CD1c-positive myeloid dendritic cell (primary cell): ENCODE measurements around the gene PCSK2.

Experiments used
- DNase-seq: peaks from one replicate; pipeline ENCODE4 v3.0.0-alpha.2; 2016; ENCODE audit errors: extremely low spot score

Gene PCSK2

DNA sequence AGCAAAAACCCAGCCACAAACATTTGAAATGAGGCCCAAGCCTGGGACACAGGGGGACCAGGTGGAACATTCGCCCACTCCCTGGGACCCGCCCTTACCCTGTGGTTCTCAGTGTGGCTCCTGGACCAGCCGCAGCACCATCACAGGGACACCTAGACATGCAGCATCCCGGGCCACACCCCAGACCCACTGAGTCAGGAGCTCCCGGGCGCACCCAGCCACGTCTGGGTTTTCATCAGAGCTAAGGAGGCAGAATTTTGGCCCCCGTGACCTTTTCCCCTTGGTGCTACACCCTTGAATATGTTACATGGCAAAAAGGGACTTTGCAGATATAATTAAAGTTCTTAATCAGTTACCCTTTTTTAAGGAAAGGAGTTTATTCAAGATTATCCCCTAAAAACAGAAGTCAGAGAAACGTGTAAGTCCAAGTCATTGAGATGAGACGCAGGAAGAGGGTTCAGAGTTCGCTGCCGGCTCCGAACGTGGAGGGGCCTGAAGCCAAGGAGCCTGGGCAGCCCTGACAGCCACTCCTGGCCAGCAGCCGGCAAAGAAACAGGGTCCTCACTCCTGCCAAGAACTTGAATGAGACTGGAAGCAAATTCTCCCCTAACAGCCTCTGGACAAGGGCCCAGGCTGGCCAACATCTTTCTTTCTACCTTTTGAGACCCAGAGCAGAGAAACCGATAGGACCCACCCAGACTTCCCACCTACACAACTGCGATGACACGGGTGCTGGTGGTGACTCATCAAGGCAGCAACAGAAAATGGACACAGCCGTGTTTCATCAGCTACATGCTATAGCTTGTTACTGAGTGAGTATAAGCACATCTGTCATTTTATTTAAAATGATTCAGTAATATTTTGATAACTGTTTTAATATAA is 279.0 kb downstream of the PCSK2 start:
- peak; percentile 41 for DNase-seq

DNA sequence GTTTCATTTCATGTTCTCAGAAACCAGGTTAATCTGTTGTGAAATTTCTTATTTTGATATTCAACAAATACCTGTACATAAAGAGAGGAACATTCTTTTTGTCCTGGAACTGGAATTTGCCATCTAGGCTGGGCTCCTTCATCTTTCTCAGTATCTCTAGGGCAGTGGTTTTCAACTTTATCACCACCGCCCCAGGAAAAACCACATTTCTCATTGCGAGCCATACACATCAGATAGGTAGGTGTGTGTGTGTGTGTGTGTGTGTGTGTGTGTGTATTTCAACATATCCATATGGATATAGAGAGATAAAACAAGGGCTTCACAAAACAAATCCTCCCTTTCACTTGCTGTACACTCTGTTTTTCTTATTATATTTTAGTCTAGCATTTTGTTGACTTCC is 280.2 kb downstream of the PCSK2 start:
- DNase-seq, result no peak

DNA sequence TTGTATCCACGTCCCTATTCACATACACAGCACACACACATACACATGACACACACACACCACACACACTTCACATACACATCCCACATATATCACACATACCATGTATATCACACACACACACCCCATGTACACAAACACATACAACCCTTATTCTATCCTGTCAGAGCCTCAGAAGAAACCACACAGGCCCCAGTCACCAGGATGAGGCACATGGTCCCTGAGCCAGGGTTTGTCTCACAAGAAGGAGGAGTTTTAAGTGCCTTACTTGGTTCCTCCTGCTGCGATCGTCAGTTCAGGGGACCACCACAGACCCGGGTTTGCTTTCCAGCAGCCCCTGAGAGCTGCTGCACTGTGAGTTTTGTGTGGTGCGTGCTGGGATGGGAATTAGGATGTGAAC is 280.7 kb downstream of the PCSK2 start:
- no peak for DNase-seq

DNA sequence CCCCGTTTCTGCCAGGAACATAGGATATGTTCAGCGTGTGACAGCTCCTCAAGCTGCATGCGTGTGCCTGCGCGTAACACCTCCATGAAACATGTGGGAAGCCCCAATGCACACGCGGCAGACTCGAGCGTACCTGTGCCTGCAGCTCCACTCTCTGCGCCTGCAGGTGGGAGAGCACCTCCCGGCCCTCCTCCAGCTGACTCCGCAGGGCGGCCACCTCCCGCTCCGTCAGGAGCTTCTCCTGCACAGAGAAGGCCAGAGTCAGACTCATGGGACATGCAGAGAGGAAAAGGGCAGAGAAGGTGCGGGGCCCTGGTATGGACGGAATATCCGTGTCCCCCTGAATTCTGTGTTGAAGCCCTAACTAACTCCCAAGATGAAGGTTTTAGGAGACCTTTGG is 281.9 kb downstream of the PCSK2 start:
- DNase-seq, result no peak

DNA sequence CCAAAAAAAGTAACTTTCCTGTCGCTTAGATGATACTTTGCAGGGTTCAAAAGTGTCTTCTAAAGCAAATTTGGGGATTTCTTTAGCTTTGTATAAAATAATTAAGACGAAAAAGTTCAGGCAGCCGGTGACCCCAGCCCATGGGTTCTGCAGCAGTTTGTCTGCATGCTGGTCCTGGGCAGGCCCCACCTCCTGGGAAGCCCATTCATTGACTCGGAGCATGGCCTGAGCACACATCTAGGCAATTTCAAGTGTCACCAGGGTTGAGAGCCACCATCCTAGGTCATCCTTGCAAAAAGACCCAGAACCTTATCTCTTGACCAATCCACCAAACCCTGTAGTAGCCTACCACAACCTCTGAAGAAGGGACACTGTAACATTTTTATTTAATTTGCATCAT is 283.7 kb downstream of the PCSK2 start:
- no peak for DNase-seq

DNA sequence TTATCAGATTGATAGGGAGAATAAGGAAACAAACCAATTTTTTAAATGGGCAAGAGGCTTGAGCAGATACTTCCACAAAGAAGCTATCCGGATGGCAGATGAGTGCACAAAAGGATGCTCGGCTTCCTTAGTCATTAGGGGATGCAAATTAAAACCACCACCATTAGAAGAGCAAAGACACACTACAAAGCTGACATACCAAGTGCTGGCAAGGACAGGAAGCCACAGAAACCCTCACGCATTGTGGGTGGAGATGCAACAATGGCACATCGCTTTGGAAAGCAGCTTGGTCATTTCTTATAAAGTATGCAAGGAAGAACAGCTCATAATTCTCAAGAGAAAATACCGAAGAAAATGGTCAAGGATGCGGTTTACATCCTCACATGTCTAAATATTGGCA is 284.6 kb downstream of the PCSK2 start:
- DNase-seq, result no peak

DNA sequence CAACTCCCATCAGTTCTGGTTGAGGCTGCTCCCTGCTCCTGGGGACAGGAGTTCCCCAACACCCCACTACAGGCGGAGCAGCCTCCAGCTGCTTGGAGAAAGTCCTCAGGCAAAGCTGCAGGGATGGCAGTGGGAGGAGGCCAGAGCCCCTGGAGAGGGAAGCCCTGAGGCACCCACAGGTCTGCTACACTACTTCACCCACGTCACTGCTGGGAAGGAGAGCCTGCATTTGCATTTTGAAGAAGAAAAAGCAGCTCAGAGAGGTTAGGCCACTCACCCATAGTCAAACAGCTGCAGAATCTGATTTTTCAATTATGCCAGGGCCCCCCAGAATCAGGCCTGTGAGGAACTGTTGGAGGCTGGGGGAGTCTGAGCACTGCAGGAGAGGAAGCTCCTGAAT is 287.1 kb downstream of the PCSK2 start:
- DNase-seq, result no peak

DNA sequence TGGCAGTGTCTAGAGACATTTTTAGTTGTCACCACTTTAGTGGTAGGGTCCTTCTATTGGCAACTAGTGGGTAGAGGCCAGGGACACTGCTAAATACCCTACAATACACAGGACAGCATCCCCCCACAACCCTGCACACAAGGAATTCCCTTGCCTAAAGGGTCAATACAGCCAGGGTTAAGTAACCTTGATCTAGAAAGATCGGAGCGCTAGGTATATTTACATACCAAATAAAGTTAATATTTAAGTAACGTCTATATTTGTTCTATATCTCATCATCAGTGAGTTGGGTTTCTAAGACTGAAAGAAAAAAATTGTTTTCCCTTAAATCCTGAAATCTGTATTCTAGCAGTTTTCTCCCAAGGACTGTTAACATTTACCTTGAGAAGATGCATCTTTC is 288.2 kb downstream of the PCSK2 start:
- no peak for DNase-seq

DNA sequence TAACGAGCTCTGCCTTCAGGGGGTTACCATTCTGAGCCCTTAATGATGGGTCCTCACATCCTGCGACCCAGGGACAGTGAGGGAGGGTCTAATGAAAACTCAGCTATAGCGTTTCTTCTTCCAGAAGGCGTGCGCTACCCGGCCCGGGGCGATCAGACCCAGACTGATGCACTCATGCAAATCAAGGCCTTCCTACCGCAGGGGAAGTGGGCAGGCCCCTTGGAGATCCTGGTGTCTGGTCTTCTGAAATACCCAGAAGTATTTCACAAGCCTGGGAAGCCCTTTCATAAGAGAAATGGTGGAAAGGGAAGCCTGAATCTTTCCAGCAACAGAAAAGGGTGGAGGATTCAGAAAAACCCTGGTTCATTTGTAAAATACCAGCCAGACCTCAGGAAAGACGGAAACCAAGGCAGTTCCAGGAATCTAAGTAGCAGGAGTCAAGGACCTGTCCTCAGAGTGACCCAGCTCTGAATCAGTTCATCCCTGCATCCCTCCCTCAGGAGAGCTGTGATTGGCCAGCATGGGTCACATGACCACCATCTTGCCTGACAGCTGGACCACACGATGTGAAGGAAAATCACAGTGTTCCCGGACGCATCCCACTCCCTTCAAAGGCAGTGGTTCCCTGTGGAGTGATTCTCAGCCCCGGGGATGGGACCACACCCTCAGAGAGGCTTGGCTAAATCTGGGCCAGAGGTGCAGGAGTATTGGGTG is 291.7 kb downstream of the PCSK2 start:
- peak; percentile 35 for DNase-seq

DNA sequence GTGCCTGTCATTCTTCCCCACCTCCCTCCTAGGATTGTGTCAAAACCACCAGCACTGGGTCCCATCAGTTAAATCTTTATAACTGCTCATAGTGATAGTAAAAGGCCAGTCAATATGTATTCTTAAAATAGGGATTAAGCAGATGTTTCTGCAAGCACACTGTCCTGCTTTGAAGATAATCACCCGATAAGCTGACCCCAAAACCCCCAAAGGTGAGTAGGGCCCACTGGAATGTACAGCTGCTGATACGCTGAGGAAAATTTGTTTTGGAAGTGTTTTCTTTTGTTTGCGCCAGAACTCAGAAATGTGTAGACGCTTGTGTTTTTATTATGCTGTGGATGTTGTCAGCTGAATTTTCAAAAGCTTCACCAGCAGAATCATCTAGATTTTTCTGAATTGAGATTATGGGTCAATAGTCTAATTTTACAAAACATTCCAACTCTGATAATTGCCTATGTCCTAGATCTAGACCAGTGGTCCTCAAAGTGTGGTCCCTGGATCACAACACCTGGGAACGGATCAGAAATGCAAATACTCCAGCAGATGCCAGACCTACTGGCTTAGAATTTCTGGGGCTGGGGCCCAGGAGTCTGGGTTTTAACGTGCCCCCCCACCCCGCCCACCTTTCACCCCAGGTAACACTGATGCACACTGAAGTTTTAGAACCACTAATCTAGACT is 292.9 kb downstream of the PCSK2 start:
- no peak for DNase-seq

DNA sequence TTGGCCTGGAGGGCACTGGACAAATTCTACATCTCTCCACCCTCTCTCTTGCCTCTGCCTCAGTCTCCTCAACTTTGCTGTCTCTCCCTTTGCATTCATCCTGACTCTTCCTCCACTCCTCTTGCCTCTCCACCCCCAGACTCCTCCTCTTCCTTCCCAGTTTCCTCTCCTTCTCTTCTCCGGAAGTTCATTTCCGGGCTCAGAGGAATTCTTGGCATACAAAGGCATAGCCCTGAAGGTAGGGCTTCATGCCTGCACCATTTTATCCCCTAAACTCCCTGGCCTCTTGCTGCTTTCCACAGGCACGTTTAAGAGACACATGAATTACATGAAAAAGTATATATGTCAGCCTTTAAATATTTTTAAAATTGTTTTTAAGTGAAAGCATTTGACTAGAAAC is 293.7 kb downstream of the PCSK2 start:
- DNase-seq, result no peak

DNA sequence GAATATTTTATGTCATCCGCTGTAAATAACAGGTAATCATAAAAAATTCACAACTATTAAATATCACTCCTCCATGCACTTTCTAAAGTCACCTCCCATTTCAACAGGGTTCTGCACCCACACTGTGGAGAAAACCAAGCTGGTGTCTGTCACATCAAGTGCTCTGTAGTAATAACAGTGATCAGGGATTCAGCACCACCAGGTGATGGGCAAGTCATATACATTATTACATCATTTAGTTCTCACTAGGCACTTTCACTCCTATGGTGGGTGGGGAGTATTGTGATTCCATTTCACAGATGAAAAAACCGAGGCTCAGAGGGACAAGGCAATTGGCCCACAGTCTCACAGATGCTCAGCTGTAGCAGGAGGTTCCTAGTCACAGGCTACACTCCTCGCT is 295.7 kb downstream of the PCSK2 start:
- no peak for DNase-seq

DNA sequence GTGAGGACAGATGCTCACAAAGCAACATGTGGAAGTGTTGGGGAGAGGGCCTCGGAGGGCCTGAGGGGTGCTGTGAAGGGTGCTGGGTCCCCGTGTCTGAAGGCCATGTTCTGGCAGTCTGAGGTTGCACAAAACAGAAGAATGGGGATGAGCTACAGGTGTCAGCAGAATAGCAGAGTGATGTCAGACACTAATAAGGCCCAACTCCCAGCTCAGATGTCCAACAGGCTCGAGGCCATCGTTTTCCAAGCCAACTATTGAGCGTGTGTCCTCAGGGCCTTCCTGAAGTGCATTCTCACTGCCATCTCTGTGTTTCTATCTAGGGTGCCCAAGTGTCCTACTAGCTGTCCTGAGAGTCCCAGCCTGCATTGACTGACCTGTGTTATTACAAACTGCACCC is 296.5 kb downstream of the PCSK2 start:
- DNase-seq, result no peak

DNA sequence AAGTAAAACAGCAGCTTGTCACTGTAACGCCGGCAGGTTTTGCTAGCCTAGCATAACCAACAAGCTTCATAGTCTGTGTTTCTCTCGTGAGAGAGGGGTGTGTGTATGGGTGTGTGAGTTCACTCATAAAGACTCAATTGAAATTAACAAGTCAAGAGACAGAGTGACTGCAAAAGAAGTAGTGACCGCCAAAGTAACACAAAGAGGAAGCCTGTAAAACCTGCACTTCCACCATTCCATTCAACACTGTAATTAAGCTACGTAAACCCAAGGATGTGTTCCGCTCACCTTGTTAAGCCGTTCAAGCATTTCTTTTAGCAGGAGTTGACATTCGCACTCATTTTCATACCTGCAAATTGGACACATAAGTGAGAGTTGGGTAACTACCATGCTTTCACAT is 297.7 kb downstream of the PCSK2 start:
- DNase-seq, result no peak

DNA sequence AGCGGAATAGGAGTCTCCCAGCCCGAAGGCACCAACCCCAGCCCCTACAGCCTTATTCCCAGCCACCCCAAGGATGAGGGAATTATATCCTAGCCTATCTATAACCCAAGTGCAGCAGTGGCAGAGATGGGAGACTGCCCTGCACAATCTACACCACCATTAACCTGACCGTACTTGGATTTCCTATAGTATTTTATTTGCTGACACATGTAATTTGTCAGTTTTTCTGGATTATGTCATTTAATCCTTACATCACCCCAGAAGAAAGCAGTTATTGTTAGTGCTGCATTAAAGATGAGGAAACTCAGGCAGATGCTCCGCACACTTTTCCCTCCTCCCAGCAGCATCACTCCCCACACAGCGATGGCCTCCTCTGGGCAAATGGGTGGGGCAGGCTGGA is 298.3 kb downstream of the PCSK2 start:
- DNase-seq, result no peak

DNA sequence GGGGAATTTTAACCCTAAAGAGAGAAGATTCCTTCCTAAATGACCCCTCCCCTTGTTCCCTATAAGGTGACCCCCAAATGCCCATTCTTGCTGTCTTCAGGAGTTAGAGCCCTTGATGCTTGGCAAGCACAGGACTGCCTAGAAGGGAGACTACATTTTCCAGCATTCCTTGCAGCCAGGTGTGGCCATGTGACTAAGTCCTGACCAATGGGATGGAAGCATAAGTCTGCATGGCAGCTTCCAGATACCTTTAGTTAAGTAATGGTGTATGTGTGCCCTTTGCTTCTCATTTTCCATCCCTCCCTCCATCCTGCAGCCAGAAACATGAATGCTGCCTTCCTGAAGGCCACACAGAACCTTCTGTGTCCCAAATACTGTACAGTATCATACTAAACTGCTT is 298.8 kb downstream of the PCSK2 start:
- no peak for DNase-seq

DNA sequence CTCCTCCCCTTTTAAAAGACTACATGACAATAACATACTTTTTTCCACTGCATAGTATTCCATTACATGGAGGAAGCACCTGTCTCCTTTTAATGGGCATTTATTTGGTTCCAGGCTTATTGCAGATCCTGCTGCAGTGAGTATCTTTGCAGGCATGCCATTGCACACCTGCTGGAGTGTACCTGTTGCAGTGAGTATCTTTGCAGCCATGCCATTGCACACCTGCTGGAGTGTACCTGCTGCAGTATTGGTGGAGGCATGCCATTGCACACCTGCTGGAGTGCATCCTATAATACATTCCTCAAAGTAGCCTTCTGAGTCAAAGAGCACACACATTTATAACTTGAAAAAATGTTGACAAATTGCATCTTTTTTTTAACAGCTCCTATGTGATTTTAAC is 302.7 kb downstream of the PCSK2 start:
- DNase-seq, result no peak

DNA sequence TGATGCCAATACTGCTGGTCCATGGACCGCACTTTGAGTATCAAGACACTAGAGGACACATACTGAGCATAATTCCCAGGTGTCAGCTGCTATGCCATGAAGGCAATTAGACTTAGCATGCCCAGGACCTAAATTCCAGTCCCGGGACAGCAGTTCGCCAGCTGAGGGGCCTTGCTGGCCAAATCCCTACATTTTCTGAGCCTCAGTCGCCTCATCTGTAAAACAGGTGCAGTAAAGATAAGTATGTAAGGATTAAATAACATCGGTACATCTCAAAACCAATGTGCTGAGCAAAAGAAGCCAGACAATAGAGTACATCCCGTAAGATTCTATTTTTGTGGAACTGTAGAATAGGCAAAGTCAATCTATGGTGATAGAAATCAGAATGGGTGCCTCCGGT is 303.3 kb downstream of the PCSK2 start:
- no peak for DNase-seq

DNA sequence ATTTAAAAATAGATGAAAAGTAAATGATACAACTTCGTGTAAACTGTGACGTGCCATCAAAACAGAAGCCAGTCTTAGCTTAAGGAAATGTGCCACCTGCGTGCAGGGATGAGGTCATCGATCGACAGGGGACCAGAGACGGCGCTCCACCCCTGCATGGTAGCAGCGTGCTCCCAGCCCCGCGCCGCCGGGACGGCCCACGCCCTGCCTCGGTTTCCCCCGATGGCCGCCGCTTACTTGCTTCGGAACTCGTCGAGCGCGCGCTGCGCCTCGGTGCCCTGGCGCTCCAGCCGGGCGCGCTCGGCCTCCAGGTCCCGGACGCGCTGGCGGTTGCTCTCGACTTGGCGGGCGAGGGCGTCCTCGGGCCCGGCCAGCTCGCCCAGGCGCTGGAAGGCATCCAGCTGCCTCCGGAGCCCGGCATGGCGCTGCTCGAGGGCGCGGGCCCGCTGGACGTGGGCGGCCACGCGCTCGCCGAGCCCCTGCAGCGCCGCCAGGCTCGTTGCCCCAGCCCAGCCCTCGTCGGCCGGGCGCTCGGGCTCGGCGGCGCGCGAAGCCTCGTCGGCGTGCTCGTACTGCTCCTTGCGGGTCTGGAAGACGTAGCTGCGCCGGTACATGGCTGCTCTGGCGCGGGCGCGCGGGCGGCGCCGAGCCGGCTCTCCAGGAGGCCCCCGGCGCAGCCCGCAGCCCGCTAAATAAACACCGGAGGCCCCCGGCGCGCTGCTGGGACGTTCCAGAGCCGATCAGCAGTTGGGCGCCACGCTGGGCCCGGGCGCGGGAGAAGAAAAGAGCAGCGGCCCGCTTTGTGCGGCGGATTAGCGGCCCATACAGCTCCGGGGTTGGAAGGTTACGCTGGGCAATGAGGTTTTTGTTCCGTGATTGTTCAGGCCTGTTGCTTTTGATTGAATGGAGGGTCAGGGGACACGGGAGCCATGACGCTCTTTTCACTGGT is 304.1 kb downstream of the PCSK2 start, which contains the start of gene BFSP1:
Gene BFSP1, minus strand, starts transcription at position 664 of the 949 bp plus-strand sequence. Its CDS starts 50 bp downstream, at position 614.
- DNase-seq, result peak; percentile 46

DNA sequence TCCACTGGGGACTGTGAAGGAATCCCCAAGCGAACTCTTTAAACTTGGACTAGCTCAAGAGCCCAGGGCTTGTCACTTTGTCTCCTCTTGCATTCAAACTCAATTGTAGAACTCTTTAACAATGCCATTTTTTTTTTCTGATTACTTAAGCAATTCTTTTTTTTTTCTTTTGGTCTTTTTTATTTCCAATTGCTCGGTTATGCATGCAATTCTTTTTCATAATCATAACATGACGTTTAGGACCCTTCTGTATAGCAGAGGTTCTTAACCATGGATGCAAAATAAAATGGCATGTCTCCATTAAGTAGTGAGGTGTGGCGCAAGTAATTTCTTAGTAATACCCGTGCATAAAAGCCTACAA is 304.8 kb downstream of the PCSK2 start:
- no peak for DNase-seq

DNA sequence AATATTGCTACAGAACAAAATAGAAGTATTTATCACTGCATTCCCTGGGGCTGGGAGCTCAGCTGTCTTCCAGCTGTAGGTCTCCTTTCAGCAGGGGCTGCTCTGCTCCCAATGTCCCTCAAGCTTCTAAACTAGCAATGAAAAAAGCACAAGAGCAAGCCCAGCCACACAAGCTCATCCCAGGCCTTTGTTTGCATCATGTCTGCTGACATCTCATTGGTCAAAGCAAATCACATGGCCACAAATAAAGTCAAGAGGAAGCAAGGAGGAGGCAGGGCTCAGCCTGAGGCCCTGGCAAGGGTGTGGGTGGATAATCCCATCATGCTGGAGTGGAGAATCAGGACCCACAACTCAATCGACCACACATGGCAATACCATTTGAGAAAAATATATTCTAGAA is 306.6 kb downstream of the PCSK2 start:
- peak; percentile 59 for DNase-seq

DNA sequence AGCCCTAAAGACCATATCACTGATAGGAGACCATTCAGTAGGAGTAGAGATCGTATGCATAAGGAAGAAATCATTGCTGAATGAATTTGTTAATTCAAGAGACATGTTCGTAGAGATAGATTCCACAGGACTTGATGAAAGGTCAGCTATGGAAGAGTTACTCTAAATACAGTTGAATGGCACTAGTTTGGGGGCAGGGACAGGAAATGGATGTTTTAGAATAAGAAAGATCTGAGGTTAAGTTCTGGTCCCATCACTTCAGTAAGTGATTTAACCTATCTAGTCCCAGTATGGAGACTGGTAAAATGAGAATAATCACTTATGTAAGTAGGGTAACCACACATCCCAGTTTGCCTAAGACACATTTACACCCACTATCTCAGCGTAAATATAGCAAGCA is 307.2 kb downstream of the PCSK2 start:
- DNase-seq, result no peak
